ENCODE data around the gene SLC1A2. TPM values are rescaled to one million over a fixed set of nuclear protein-coding genes. Genes with fewer than 3 reads are reported as not detected.

The SLC1A2 gene
- total RNA-seq, 1 experiment from 2014 or later, result 0.25 TPM

GRCh38 chr11:35261197-35261596, 158.2 kb downstream of the SLC1A2 start:
- ATAC-seq (no peak), DNase-seq (ENCODE audit: low read depth, low spot score) (no peak)
- ChIA-PET POLR2A (no interaction called here), RAD21 (ENCODE audit: low non-redundant PET in 1 of 2, low total read pairs in 2 of 2, uncharacterized antibody in 2 of 2, unreplicated experiment in 2 of 2) (no interaction called here), CTCF (no interaction called here)
- Histone ChIP-seq H3K4me2 (ENCODE audit: low read length) (no peak overlapping the region), H3K36me3 (ENCODE audit: control insufficient read depth in 1 of 2, insufficient read depth in 2 of 2, low read length in 2 of 2) (no peaks in the 10 kb centered on the region), H3K4me1 (ENCODE audit: control insufficient read depth in 1 of 2, insufficient read depth in 2 of 2, low read length in 2 of 2) (no peaks in the 10 kb centered on the region), H3K79me2 (ENCODE audit: insufficient read depth, low read length) (no peaks in the 10 kb centered on the region), H3K27ac (ENCODE audit: low read depth, low read length) (no peak overlapping the region), H3K9ac (ENCODE audit: low read length) (no peak overlapping the region), H3K9me3 (ENCODE audit: control insufficient read depth in 1 of 2, insufficient read depth in 1 of 2, low read depth in 1 of 2, low read length in 2 of 2) (no peaks in the 10 kb centered on the region), H3K4me3 (replicated peaks in 1 of 2; ENCODE audit: low read depth in 1 of 2, low read length in 2 of 2) (no peak overlapping the region), H3K27me3 (ENCODE audit: insufficient read depth, low read length) (peaks cover 5% of the 10 kb centered on the region; the same call in 1 of the 2 replicates), H4K20me1 (ENCODE audit: insufficient read depth) (no peaks in the 10 kb centered on the region), H3K9me2 (ENCODE audit: insufficient read depth) (no peaks in the 10 kb centered on the region), H2AFZ (ENCODE audit: low read depth, low read length, poor library complexity, severe bottlenecking) (no peak overlapping the region)
- intact Hi-C loops (cut with micrococcal nuclease), result no loop called here
- TF ChIP-seq POLR2A (IDR thresholded peaks at IDR 0.05; ENCODE audit: borderline replicate concordance, extremely low read depth, insufficient read depth, insufficient read length) (no peak), CBX3 (IDR thresholded peaks at IDR 0.05; ENCODE audit: low read depth) (no peak), EZH2 (IDR thresholded peaks at IDR 0.05) (no peak), ELF1 (IDR thresholded peaks at IDR 0.05; ENCODE audit: borderline replicate concordance, low read depth) (no peak), YY1 (IDR thresholded peaks at IDR 0.05; ENCODE audit: extremely low read depth, insufficient replicate concordance, low read depth, low read length) (no peak), CTCF (IDR thresholded peaks at IDR 0.05 in 2 of 3, conservative IDR thresholded peaks at IDR 0.05 in 1 of 3; ENCODE audit: borderline replicate concordance in 1 of 3, insufficient read depth in 1 of 3, low read depth in 2 of 3, low read length in 2 of 3) (no peak), JUND (IDR thresholded peaks at IDR 0.05) (no peak), MAX (IDR thresholded peaks at IDR 0.05) (no peak), CEBPB (IDR thresholded peaks at IDR 0.05; ENCODE audit: low read depth) (no peak), SRF (IDR thresholded peaks at IDR 0.05; ENCODE audit: low read depth) (no peak), ZBTB33 (IDR thresholded peaks at IDR 0.05; ENCODE audit: extremely low read depth, insufficient replicate concordance, low read length) (no peak), POLR2AphosphoS5 (IDR thresholded peaks at IDR 0.05; ENCODE audit: low read depth, low read length) (no peak), EGR1 (IDR thresholded peaks at IDR 0.05; ENCODE audit: low read depth) (no peak), FOSL1 (IDR thresholded peaks at IDR 0.05; ENCODE audit: low read depth) (no peak), ZNF274 (IDR thresholded peaks at IDR 0.05; ENCODE audit: low read depth, low read length) (no peak), ZFX (IDR thresholded peaks at IDR 0.05) (no peak)
- no TSS peak for BruUV-seq (replicated peaks)

All from HCT116 (cell line).